Measurements from ENCODE around the gene STAU1.

DNA sequence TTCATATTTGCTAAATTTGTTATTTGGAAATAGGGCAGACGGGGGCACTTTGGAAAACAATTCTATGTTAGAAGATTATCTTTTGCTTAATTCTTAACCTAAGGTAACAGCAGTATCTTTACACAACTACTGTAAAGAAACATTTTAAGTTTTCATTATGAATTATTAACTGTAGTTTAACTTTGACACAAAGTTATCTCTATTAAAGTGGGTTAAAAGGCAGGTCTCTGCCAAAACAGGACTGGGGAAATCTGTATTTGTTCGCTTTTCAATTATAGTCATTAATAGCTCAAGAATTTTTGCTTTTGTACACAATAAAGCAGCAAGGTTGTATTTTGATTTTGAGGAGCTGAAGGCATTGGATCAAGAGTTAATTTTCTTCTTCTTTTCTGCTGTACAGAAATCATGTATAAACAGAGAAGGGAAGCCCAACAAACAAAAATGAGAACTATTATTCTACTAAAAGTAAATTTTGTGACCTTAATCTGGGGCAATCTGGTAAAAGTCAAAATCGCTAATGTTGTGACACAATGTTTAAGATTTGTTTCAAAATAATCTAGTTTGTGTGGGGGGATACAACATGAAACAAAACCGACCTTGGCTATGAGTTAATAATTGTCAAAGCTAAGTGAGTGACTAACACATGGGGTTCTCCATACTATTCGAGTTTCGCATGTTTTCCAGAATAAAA lies 2.9 kb downstream of the STAU1 start:
- TF ChIP-seq, protein P1, sequence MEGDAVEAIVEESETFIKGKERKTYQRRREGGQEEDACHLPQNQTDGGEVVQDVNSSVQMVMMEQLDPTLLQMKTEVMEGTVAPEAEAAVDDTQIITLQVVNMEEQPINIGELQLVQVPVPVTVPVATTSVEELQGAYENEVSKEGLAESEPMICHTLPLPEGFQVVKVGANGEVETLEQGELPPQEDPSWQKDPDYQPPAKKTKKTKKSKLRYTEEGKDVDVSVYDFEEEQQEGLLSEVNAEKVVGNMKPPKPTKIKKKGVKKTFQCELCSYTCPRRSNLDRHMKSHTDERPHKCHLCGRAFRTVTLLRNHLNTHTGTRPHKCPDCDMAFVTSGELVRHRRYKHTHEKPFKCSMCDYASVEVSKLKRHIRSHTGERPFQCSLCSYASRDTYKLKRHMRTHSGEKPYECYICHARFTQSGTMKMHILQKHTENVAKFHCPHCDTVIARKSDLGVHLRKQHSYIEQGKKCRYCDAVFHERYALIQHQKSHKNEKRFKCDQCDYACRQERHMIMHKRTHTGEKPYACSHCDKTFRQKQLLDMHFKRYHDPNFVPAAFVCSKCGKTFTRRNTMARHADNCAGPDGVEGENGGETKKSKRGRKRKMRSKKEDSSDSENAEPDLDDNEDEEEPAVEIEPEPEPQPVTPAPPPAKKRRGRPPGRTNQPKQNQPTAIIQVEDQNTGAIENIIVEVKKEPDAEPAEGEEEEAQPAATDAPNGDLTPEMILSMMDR (optimal IDR thresholded peaks at IDR 0.05 in 1 of 3, IDR thresholded peaks at IDR 0.05 in 1 of 3, conservative IDR thresholded peaks at IDR 0.05 in 1 of 3; ENCODE audit: extremely low read depth in 1 of 3, insufficient read depth in 2 of 3, low read length in 3 of 3): no peak
- TF ChIP-seq EZH2 (IDR thresholded peaks at IDR 0.05; ENCODE audit: low read length): no peak
